Esophagus muscularis mucosa (tissue), 3 donors: Measurements from ENCODE around the gene AZU1.

Experiments
- POLR2A ChIP-seq: fragments of 450-650 bp; IDR thresholded peaks from one replicate; pipeline ENCODE4 v1.6.1; 2017; ENCODE audit warnings: antibody characterized with exemption, moderate library complexity, mild to moderate bottlenecking, low read depth
- POLR2AphosphoS5 ChIP-seq, 2 donors: sonication (generic); formaldehyde crosslinking; IDR thresholded peaks; one replicate each; pipeline ENCODE4 v1.6.1; 2017; ENCODE audit warnings: antibody characterized with exemption in 2 of 2
- TF ChIP-seq, protein P1 (sequence below), 3 experiments: fragments of 200-600 bp in 2 of 3; fragments of 450-650 bp in 1 of 3; sonication (generic) in 2 of 3; IDR thresholded peaks; one replicate each; pipeline ENCODE4 v1.5.1; 2017 to 2019; ENCODE audit warnings: antibody characterized with exemption in 3 of 3, mild to moderate bottlenecking in 2 of 3, moderate library complexity in 1 of 3

DNA sequence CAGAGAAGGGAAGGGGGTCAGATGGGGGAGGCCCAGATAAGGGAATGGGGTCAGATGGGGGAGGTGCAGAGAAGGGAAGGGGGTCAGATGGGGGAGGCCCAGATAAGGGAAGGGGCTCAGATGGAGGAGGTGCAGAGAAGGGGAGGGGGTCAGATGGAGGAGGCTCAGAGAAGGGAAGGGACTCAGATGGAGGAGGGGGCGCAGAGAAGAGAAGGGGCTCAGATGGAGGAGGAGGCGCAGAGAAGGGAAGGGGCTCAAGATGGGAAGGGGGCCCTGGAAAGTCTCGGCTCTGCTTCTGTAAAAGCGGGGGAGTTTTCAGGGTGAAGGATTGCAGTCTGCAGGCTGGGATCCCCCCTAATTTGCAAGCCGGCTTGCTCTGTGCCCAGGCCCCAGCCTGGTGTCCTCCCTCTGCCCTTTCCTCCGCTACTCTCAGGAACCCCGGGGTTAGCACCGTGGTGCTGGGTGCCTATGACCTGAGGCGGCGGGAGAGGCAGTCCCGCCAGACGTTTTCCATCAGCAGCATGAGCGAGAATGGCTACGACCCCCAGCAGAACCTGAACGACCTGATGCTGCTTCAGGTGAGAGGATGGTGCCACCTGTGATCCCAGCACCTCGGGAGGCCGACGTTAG lies 1.6 kb downstream of the AZU1 start:
- no peak for TF ChIP-seq POLR2A
- TF ChIP-seq, protein P1, sequence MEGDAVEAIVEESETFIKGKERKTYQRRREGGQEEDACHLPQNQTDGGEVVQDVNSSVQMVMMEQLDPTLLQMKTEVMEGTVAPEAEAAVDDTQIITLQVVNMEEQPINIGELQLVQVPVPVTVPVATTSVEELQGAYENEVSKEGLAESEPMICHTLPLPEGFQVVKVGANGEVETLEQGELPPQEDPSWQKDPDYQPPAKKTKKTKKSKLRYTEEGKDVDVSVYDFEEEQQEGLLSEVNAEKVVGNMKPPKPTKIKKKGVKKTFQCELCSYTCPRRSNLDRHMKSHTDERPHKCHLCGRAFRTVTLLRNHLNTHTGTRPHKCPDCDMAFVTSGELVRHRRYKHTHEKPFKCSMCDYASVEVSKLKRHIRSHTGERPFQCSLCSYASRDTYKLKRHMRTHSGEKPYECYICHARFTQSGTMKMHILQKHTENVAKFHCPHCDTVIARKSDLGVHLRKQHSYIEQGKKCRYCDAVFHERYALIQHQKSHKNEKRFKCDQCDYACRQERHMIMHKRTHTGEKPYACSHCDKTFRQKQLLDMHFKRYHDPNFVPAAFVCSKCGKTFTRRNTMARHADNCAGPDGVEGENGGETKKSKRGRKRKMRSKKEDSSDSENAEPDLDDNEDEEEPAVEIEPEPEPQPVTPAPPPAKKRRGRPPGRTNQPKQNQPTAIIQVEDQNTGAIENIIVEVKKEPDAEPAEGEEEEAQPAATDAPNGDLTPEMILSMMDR (IDR thresholded peaks at IDR 0.05) = no peak
- TF ChIP-seq POLR2AphosphoS5 (IDR thresholded peaks at IDR 0.05) = no peak
